ENCODE measurements around the gene RASA3.

DNA sequence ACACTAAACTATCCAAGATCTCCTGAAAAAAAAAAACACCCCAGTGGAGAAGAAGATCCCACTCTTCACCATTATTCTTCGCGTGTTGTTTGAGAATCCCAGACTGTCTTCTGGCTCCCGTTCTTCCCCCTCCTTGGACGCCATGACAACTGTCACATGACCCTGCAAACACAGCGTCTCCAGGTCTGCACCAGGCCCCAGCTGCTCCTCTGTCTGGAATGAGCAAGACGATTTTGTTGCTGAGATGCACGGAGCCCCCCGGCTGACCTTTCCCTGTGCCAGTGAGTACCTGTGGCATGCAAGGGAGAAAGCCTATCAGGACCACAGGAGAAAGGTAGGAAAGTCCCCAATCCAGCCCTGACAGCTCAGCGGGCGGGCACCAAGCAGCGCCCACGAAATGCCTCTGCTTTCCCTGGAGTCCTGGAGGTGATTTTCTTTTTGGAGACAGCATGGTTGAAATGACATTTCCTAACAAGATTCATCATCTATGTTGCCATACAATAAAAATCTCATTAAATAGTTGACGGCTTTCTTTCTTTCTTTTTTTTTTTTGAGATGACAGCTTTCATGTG is 46.8 kb upstream of the RASA3 start, which contains the start of gene CFAP97D2:
- TF ChIP-seq ZNF274 (IDR thresholded peaks at IDR 0.05; ENCODE audit: low read depth, low read length) (no peak), YY1 (IDR thresholded peaks at IDR 0.05; ENCODE audit: insufficient read depth, insufficient read length) (no peak), SUZ12 (IDR thresholded peaks at IDR 0.05; ENCODE audit: extremely low read depth, insufficient read depth, insufficient read length) (no peak)

Measured in NT2/D1 (cell line).